NCI-H1436 treated with DMSO at 0.1 percent for 48 hours (cell line): Measurements from ENCODE around the gene VDAC1.

Experiments used
- DNase-seq: peaks from one replicate; lab custom pipeline; 2025; lab: John Stamatoyannopoulos, UW

The VDAC1 gene

DNA sequence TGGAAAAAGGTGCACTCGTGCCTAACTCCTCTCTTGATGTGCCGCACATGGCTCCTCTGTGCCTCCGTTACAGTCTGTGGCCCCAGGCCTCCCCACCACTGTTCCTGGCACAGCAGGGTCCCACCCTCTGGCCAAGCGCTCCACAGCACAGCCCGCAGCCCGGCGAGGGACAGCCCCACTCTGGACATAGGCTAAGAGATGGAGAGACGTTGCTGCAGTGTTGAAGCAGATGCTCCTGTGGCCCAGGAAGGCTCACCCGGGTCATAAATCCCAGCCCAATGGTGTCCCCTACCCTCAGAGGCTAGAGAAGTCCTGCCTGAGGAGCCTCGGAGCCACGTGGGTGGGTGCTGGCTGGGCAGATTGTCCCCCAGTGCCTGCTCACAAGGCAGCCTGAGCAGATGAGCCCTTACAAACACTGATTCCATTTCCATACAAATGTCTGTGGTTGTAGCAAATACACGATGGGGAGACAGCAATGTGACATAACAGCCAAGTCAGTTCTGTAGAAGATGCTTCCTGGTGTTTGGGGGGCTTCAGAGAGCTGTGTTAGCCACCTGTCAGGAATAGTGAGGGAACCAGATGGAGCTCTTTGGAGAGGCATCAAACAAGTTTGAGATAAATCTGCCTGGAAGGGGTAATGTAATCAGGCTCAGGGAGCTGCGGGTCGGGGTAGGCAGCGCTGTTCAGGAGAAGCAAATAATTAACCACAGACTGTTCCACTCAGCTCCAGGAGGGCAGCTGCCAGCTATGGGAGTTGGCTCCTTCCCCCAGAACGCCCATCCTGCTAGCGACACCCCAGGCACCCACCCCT, 78.1 kb downstream of the VDAC1 start:
- no peak for DNase-seq

DNA sequence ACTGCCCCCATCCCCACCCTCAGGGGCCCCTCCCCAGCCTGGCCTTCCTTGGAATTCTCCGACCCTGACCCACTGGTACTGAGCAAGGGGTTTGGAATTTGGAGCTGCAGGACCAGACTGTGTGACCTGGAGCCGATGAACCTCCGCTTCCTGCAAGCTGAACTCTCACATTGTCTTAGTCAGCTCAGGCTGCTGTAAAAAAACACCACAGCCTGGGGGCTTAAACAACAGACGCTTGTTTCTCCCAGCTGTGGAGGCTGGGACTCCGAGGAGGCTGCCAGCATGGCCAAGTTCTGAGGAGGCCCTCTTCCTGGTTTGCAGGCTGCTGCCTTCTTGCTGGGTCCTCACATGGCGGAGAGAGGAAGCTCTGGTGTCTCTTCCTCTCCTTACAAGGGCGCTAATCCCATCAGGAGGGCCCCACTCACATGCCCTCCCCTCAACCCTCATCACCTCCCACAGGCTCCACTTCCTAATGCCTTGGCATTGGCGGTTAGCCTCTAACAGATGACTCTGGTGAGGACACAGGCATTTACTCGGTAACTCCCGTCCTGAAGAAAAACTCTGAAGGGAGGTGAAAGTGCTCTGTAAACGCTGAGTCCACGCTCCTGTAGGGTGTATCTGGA, 78.8 kb downstream of the VDAC1 start:
- no peak for DNase-seq

DNA sequence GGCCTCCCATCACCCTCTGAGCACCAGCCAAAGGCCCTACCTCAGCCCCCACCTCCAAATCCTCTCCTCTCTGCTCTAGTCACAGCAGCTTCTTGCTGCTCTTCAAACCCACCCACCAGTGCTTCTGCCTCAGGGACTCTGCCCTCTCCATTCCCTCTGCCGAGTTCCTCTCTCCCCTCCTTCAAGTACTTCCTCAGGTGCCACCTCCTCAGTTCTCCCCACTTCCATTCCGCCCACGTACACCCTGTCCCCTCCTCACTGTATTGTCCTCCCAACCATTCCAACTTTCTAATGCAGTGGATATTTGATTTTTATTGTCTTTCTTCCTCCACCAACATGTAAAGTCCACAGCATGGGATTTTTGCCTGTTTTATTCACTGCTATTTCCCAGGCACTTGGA, 79.5 kb downstream of the VDAC1 start:
- DNase-seq = no peak

DNA sequence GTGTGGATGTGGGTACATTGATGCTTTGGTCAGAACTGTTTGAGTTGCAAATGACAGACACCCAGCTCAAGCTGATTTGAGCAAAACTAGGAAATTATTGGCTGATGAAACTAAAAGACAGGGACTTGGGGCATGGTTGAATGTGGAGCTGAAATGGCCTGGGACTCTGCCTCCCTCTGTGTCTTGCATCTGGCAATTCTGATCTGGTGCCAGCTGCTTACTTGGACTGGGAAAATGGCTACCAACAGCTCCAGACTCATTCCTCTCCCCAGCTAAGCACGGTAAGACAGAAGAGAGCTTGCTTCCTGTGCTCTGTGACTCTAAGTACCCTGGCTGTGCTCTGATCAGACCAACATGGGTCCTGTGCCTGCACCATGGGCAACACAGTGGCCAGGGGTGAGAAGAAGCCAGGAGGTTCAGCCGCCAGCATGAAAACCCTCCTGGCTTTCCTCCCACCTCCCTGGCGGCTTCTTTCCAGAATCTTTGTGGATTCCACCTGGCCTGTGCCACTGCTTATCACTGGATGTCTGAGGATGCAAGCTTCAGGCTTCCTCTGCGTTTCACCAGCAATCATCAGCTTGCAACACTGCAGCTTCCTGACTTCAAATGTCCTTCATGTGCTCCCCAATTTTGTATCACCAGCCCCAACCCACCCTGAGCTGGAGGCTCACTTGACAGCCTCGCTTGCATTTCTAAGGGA, 80.4 kb downstream of the VDAC1 start:
- no peak for DNase-seq

DNA sequence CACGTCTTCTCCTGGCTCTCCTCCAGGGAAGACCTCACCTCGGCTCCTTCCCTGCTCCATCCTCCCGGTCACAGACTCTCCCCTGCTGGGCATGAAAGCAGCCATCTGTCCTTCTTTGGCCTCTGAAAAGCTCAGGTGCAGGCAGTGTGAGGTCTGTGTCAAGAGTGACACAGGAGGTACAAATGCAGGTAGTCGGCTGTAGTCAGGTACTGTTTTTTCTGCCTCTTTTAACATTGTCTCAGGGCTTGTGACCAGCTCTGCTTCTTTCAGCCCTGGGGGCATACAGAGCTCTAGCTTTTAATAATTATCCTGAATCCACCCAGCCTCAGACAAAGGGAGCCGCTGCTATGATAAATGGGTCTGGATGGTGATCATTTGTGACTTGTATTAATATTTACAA, 82.8 kb downstream of the VDAC1 start:
- no peak for DNase-seq
